NCI-H526 (cell line): ENCODE results near the gene VPS35.
A peak's percentile ranks its signal among the peaks of the same experiment; 100 is the strongest.

Experiments
- DNase-seq, 2 experiments: peaks; one replicate each; lab custom pipeline; 2025; lab: John Stamatoyannopoulos, UW

Gene VPS35

DNA sequence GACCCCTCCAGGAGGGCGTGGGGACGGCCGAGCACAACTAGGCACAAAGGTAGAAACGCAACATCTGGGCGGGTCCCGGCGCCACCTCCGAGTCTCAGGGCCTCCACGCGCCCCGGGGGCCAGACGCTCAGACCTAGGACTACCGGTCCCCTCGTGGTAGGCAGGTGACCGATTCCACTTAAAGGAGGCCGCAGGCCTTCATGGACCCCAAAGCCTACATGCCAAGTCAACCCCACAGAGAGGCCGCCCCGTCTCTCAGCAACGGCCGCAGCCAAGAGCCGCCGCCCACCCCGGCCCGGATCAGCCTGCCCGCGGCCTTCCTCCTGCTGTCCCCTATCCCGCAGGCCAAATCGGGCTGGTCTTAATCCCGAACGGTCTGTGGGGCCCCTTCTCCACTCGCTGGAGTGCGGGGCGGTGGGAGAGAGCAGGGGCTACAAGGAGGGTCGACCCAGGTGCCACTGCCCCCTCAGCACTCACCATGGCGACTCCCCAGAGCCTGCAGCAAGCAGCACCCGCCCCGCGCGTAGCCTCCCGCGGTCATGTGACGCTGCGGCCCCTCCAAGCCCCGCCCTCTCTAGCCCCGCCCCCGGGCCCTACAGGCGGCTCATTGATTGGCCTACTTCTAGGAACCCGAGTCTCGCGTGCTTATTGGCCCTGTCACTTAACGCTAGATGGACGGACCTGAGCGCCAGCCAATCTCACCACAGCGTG is at the start of gene VPS35:
TSS of gene VPS35 (minus strand) at position 525 of the 711 bp plus-strand sequence. CDS start at position 480, 45 bp downstream.
- DNase-seq, result peak; percentile 97 to 98

DNA sequence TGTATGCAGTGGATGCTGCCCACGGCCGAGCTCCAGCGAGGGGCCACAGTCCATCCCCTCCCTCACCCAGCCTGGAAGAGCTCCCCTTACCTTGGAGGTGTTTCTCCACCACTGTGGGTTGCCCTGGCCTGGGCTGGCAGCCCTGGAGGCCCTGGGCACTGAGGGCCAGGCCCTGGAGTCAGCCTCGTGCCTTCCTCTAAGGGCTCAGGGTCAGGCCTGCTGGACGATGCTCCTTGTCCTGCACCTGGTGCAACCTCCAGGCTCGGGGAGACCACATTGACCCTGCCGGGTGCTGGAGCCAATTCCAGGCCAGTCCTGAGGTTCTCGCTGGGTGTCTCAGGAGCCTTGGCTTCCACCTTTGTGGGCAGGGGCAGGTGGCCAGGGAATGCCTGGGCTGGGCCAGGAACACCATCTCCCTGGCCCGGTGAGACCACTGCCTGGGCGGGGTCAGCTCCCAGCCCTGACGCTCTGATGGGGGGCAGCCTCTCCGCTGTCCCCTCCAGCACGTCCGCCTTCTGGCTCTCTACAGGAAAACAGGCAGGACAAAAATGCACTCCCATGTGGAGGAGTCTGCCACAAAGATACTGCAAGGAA is 48.7 kb upstream of the VPS35 start:
- no peak for DNase-seq

DNA sequence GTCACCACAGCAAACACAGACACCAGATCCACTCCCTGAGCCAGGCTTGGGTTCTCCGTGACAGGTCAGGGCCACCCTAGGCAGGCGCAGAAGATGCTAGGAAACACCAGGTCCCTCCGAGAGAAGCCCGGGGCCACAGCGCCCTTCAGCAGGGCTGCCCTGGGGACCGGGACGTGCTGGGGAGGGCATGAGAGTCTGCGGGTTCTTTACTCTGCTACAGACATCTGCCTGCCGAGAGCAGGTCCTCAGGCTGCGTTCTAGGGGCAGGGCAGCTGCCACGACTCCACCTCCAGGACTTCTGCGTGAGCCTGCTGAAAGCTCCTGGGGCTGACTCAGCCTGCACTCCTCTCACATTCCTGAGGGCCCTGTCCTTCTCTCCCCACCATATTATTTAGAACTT is 47.7 kb upstream of the VPS35 start:
- no peak for DNase-seq

DNA sequence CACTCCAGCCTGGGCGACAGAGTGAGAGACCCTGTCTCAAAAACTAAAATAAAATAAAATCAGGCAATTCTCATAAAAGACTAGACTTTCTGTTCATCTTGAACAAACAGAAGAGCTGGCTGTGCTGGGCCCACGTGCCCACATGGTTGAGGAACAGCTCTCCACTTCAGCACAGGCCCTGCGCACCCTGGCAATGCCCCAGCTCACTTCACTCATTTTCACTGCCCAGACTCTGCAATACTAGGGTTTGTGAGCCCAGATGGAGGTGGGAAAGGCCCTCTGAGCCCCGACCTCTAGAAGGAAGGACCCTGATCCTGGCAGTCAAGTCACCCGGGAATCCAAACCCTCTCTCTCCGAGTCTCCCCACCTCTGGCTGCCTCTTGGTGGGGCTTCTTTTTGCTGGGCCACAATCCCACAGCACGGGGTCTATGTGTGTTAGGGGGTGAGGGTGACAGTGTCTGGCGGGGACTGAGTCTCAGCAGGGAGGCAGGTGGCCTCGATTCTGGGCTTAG is 44.4 kb upstream of the VPS35 start:
- DNase-seq, result no peak

DNA sequence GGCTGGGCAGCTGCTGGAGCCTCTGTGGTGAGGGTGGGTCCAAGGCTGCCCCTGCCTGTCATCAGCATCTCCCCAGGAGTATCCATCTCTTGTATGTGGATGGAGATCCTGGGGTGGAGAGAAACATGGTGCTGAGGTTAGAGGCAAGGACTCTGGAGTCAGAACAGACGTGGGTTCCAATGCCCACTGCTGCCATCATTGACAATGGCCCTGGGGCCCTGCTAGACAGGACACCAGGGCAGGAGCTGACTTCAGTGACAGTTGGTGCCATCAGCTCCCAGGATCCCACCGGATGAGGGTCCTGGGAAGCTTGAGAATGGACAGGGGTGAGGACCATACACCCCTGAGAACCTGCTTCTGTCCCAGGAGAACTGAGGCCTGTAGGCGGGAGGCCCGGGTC is 43.6 kb upstream of the VPS35 start:
- no peak for DNase-seq

DNA sequence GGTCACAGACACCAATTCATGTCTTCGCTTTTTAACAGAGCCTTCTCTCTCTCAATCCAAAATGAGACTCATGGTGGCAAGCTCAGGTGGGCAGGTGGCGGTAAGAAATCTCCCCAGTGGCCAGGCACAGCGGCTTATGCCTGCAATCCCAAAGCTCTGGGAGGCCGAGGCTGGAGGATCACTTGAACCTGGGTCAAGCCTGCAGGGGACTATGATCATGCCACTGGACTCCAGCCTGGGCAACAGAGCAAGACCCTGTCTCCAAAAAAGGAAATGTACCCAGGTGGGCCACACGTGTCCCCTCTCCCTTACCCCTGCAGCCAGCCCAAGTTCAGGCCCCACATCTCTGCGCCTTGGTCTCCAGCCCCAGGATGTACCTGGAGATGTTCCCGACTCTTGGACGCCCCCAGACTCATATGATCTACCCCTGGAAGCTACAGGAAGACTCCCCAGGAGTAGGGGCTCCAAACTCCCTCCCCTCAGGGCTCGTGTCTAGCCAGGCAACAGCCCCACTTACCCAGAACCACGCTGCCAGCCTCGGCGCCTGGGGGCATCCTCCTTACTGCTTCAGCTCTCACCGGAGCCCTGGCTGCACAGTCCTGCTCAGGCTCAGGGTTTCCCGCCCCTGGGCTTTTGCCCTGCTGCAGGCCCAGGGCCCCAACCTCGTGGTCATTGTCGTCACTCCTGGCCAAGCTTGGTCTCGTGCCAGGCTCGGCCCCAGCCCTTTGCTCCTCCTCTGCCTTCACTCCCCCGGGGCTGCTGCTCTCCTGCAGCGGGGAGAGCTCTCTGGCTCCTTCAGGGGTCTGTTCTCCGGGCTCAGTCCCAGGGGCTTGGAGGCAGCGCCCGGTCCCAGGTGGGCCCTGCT is 42.9 kb upstream of the VPS35 start:
- DNase-seq, result no peak

DNA sequence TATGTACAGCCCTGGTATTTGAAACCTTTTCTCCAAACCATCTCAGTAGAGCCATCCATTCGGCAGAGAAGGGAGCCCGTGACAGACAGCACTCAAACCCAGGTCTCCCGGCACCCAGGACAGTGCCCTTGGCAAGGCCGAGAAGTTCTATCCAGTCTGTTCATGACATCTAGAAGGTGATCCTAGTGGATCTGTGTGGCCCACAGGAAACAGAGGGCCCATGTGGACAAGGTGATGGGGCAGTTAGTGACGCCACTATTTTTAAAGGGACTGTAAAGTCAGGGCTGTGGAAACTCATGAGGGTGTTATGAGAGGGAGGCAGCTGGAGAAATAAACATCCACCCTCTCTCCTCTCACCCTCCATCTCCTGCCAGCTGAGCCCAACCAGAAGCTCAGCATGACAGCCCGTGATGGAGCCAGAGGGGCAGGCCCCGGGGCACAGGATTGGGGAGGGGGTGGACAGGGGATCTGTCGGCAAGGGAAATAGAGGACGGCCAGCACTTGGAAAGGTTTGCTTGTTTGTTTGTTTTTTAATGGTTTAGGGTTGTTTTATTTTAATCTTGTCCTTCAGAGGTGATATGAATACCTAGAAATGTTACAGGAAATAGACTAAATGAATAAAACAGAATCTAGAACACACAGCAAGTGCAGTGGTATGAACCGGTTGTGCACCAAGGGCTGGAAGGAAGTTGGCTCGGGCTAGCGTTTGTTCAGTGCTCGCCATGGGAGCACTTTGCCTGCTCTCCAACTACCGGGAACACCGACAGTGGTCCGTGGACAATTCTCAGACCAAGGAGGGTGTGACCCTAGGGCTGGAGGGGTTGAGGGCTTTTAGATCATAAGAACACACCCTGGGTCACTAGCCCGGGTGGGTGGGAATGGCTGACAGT is 42.1 kb upstream of the VPS35 start:
- no peak for DNase-seq

DNA sequence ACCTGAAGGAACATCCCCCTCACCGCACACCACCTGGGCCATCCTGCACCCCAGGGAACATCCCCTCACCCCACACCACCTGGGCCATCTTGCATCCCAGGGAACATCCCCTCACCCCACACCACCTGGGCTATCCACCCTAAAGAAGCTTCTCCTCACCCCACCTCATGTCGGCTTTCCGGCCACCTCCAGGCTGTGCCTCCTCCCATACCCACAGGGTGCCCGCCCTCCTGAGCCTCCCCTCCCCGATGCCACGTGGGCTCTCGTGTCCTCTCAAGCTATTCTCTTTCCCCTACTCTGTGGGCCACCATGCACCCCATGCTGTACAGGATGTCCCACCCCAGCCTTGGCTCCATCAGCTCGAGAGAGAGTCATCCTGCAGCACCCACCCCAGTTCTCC is 41.1 kb upstream of the VPS35 start:
- DNase-seq, result no peak

DNA sequence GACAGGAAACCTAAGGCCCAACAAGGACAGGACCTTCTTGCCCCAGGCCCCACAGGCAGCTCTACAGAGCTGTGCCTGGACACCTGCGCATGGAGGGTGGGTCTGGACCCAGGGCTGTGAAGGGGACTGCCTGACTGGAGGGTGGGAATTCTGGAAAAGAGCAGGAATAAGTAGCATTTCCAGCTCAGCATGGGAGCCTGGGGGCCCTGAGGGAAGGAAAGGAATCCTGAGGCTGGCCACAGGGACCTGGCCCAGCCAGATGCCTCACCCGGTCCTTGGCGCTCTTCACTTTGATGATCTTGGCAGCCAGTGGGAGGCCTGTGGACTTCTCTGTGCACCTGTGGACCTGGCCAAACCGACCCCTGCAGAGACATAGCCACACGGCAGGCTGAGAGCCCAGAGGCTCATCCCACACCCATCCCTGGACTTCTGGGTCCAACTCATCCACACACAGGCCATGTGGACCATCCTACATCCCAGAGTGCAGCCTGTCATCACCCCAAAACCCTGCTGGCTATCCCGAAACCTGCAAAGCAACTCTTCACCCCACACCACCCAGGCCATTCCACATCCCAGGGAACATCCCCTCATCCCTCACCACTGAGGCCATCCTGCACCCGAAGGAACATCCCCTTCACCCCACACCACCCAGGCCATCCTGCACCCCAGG is 40.5 kb upstream of the VPS35 start:
- DNase-seq, result no peak

DNA sequence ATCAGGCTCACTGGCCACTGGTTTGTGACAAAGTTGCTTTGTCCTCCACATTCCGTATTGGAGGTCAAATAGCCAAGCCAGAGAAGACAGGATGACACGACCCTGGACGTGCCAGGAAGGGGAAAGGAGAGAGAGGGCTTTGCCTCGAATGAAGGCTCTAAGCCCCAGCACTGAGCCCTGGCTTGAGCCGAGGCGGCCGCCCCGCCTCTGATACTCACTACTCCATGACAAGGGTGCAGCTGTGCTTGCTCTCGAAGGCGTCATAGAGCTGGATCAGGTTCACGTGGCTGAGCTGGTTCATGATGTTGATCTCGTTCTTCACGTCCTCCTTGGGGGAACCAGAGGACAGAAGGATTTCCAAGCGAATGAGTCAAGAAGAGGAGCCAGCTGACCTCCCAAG is 39.8 kb upstream of the VPS35 start:
- no peak for DNase-seq

DNA sequence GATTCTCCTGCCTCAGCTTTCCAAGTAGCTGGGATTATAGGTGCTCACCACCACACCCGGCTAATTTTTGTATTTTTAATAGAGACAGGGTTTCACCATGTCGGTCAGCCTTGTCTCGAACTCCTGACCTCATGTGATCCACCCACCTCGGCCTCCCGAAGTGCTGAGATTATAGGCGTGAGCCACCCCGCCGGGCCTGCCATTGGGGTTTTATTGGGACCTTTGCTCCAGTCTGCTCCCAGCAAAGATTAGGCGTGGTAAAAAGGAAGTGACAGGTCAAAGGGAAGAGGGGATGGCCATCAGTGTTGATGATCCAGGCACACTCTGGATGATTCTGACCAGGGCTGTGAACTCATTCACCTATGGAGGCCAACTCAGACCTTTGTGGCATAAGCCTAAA is 38.7 kb upstream of the VPS35 start:
- no peak for DNase-seq

DNA sequence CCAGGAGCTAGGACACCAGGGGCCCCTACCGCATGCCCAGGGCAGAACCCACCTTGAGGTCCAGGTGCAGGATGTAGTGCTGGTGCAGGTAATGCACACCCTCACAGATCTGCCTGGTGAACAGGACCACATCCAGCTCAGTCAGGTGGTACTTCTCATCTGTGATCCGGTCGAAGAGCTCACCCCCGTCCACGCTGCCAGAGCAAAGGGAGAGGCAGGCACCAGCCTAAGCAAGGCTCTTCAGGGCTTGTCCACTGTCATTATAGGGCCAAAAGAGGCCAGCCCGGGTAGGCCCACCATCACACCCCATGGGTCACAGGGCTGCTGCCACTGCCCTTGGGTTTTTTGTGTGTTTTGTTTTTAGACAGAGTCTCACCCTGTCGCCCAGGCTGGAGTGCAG is 38.2 kb upstream of the VPS35 start:
- DNase-seq, result no peak

DNA sequence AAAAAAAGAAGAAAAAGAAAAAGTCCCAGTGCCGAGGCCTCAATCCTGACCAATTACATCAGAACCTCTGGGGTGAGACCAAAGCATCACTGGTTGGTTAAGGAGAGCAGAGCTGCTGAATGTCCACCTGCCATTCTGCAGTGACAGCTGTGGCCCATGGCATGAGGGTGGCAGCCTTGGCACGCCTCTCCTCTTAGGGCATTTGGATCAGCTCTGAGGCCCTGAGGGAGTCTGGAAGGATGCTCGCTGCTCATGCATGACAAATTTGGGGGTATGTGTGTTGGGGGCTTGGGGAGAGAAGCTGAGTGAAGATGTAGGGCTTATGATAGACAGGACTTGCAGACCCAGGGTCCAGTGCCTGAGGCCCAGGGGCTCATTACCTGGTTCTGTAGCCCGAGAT is 32.9 kb upstream of the VPS35 start:
- DNase-seq, result no peak

DNA sequence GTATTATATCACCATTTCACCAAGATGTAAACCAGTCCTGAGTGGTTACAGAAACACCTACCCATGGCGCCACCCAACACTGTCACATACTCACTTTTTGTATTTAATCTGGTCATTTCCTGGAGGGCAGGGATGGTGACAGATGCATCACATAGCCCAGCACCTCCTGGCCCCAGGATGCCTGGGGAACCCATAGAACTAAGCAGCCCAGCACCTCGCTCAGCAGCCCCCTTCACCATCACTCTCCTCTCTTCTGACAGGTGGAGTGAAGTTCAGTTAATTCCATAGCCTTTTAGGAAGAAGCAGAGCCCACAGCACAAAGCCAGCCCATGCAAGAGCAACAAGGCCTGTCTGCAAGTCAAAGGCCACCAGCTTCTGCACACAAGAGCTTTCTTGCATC is 31.6 kb upstream of the VPS35 start:
- DNase-seq, result no peak

DNA sequence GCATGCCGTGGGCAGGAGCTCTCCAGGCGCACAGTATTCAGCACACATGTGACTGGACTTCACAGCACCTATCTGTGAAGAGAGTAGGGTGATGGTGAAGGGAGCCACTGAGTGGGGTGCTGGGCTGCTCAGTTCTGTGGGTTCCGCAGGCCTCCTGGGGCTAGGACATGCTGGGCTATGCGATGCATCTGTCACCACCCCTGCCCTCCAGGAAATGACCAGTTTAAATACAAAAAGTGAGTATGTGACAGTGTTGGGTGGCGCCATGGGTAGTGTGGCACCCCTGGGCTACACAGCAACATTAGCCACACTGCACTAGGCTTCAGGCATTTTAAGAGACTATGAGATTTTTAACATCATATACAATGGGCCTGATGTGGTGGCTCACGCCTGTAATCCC is 30.6 kb upstream of the VPS35 start:
- no peak for DNase-seq

DNA sequence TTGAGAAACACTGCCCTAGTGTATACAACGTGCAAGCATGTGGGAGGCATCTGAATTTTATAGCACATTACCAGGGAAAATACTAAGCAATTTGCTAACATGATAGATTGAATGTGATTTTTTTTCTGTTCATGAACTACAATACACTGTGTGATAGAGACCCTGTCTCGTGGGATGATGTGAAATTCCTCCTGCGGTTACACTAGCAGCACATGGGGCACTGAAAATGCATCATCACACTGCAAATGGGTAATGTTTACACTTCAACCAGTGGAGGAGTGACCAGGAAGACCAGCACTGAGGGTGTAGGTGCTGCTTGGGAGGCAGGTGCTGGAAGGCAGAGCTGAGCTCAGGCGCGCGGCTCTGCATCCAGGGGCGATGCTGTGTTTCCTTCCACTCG is 29.2 kb upstream of the VPS35 start:
- no peak for DNase-seq

DNA sequence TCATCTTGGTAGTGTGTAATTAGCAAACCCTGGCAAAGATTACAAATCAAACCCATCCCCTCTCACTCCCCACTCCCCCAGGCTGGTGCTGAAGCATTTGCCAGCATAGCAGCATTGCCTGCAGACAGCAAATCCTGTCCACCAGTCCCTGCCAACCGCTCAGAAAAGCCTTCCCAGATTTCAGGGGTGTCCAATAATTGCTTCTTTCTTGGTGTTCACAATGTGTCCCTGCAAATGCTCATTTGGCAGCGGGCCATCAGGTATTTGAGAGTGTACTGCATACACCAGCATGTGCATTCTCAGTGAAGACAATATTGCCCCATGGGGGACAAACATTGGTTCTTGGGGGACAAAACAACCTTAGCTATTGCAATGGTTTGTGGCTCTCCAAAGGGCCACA is 28.7 kb upstream of the VPS35 start:
- no peak for DNase-seq

DNA sequence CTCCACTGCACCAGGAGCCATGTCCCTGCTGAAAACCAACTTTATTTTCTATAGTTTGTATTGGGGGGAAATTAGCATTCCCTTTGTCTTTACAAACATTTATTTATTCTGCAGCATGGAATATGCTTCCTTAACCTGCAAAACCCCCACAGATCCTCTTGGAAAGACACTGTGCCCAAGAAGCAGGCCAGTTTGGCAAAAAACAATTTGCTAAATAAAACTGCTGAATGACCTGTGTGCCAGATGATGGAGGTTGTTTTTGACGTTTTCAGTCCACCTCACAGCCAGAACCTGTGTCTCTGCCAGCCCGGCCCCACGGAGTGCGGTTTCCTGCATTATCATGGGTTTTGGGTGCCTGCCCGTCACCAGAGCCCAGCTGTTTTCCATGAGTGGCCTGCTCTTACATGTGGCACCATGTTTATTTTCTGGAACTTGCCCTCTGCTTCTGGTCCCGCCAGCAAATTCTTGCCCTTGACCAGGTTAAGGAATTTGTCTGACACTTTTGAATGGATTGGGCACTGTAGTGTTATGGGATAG is 26.9 kb upstream of the VPS35 start:
- no peak for DNase-seq

DNA sequence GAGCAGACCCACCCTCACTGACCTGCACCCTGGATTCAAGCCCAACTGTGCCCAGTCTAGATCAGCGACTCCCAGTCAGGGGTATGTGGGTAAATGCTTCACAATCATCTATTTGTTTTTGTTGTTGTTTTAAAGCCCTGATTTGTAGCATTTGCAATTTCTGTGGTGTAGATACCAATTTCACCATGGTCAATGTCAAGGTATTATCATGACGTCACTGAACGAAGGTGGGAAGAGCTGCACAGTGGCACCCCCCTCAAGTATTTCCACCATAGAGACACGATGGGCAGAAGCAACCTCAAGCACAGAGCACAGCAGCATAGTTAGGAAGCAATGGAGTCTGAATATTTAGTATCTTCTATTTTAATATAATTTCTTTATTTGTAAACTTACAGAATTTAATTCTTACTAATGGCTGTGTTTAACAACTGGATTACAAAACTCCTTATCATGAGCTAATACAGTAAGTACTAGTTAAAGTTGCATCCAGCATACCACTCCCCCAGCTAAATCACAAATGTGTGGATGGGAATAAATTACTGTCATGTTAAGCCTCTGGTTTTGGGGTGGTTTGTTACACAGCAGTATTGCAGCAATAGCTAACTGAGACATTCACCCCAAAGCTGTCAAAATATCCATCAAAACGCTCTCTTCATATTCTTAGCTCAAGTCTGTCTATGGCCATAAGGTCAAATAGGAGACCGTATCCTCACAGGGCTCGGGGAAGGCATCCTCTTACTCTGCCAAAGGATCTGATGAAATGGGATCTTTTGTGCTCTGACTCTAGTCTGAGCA is 26.0 kb upstream of the VPS35 start:
- DNase-seq, result no peak

DNA sequence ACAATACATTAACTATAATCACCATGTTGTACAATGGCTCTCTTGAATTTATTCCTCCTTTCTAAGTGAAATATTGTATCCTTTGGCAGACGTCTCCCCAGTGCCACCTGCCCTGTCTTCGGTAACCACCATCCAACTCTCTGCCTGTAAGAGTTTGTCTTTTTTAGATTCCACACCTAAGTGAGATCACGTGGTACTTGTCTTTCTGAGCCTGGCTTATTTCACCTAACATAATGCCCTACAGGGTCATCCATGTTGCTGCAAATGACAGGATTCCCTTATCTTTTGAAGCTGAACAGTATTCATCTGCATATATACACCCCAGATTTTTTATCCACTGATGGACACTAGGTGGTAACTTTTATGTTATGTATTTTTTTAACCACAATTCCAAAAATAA is 24.7 kb upstream of the VPS35 start:
- no peak for DNase-seq
